Loucy (cell line): ENCODE measurements around the gene SYT1.

Source experiments
- H2AFZ ChIP-seq: fragments of 200-600 bp; sonication (generic); 2 replicates; pipeline ENCODE4 v1.6.0; 2016; ENCODE audit warnings: antibody characterized with exemption, mild to moderate bottlenecking, low read length, moderate library complexity
- H3F3A ChIP-seq: fragments of 200-600 bp; 2 replicates; pipeline ENCODE4 v1.6.0; 2016; ENCODE audit warnings: antibody characterized with exemption, low read depth, mild to moderate bottlenecking
- H3K27me3 ChIP-seq: fragments of 200-600 bp; sonication (generic); 2 replicates; pipeline ENCODE4 v1.6.1; 2014; ENCODE audit warnings: low read length, mild to moderate bottlenecking; ENCODE audit not compliant: insufficient read depth, poor library complexity, severe bottlenecking
- H3K36me3 ChIP-seq: fragments of 200-600 bp; sonication (generic); 2 replicates; pipeline ENCODE4 v1.6.1; 2016; ENCODE audit warnings: low read length; ENCODE audit not compliant: insufficient read depth
- H3K4me1 ChIP-seq: fragments of 200-600 bp; sonication (generic); 2 replicates; pipeline ENCODE4 v1.5.1; 2014; ENCODE audit warnings: low read length, mild to moderate bottlenecking; ENCODE audit not compliant: insufficient read depth, poor library complexity, severe bottlenecking
- H3K4me2 ChIP-seq: fragments of 200-600 bp; sonication (generic); 2 replicates; pipeline ENCODE4 v1.6.0; 2014; ENCODE audit warnings: antibody characterized with exemption, low read length, low read depth, mild to moderate bottlenecking; ENCODE audit not compliant: poor library complexity, severe bottlenecking
- H3K4me3 ChIP-seq: fragments of 200-600 bp; sonication (generic); 2 replicates; pipeline ENCODE4 v1.5.1; 2014; ENCODE audit warnings: low read length, mild to moderate bottlenecking, mixed read lengths; ENCODE audit not compliant: poor library complexity, severe bottlenecking
- H3K79me2 ChIP-seq: fragments of 200-600 bp; sonication (generic); 2 replicates; pipeline ENCODE4 v1.6.1; 2014; ENCODE audit warnings: low read length; ENCODE audit not compliant: insufficient read depth
- H3K9ac ChIP-seq: fragments of 200-600 bp; sonication (generic); 2 replicates; pipeline ENCODE4 v1.6.0; 2014; ENCODE audit warnings: mild to moderate bottlenecking, low read depth, low read length, moderate library complexity; ENCODE audit not compliant: poor library complexity, severe bottlenecking
- H3K9me2 ChIP-seq: fragments of 200-600 bp; sonication (generic); replicated peaks from 2 replicates; pipeline ENCODE4 v1.6.1; 2016; ENCODE audit warnings: low read depth, low read length, mixed read lengths
- H3K9me3 ChIP-seq: fragments of 200-600 bp; sonication (generic); 2 replicates; pipeline ENCODE4 v1.6.1; 2014; ENCODE audit warnings: mild to moderate bottlenecking, antibody characterized with exemption, low read length, low read depth; ENCODE audit not compliant: insufficient read depth
- H4K20me1 ChIP-seq: fragments of 200-600 bp; sonication (generic); 2 replicates; pipeline ENCODE4 v1.6.0; 2014; ENCODE audit warnings: antibody characterized with exemption, low read length, mild to moderate bottlenecking; ENCODE audit not compliant: insufficient read depth, poor library complexity, severe bottlenecking
- CTCF ChIP-seq: fragments of 200-600 bp; sonication (generic); conservative IDR thresholded peaks from 2 replicates; pipeline ENCODE4 v1.5.1; 2014; ENCODE audit warnings: mild to moderate bottlenecking, antibody characterized with exemption, low read length
- EZH2phosphoT487 ChIP-seq: fragments of 200-600 bp; IDR thresholded peaks from 2 replicates; pipeline ENCODE4 v1.6.1; 2018; ENCODE audit warnings: antibody characterized with exemption, mild to moderate bottlenecking, moderate library complexity, borderline replicate concordance

SYT1 gene

GRCh38 chr12:78928200-78929074 is 63.9 kb downstream of the SYT1 start:
- Histone ChIP-seq H3K27me3 (no peaks in the 10 kb centered on the region), H4K20me1 (no peaks in the 10 kb centered on the region), H3F3A (no peaks in the 10 kb centered on the region), H3K9me3 (no peaks in the 10 kb centered on the region), H3K9ac (no peak overlapping the region), H2AFZ (no peak overlapping the region), H3K79me2 (no peaks in the 10 kb centered on the region), H3K4me3 (no peak overlapping the region), H3K9me2 (no peaks in the 10 kb centered on the region), H3K4me1 (no peaks in the 10 kb centered on the region), H3K36me3 (no peaks in the 10 kb centered on the region), H3K4me2 (no peak overlapping the region)
- TF ChIP-seq EZH2phosphoT487, result no peak
- TF ChIP-seq CTCF, result no peak

GRCh38 chr12:78929075-78929418 is 64.5 kb downstream of the SYT1 start:
- Histone ChIP-seq H3K79me2 (no peaks in the 10 kb centered on the region), H3K9me3 (no peaks in the 10 kb centered on the region), H3K4me3 (no peak overlapping the region), H2AFZ (no peak overlapping the region), H3K9me2 (no peaks in the 10 kb centered on the region), H3F3A (no peaks in the 10 kb centered on the region), H3K27me3 (no peaks in the 10 kb centered on the region), H3K9ac (no peak overlapping the region), H3K36me3 (no peaks in the 10 kb centered on the region), H3K4me1 (no peaks in the 10 kb centered on the region), H3K4me2 (no peak overlapping the region), H4K20me1 (no peaks in the 10 kb centered on the region)
- TF ChIP-seq EZH2phosphoT487 (no peak), CTCF (no peak)

- no peaks in the 10 kb centered on the region for H4K20me1 ChIP-seq
- no peak overlapping the region for H3K4me3 ChIP-seq
- H3K9me2 ChIP-seq, result no peaks in the 10 kb centered on the region
- no peak overlapping the region for H2AFZ ChIP-seq
- no peaks in the 10 kb centered on the region for H3K79me2 ChIP-seq
- no peaks in the 10 kb centered on the region for H3K9me3 ChIP-seq
- no peaks in the 10 kb centered on the region for H3K36me3 ChIP-seq
- no peak overlapping the region for H3K4me2 ChIP-seq
- no peak for TF ChIP-seq CTCF
- TF ChIP-seq EZH2phosphoT487, result no peak
- H3K27me3 ChIP-seq, result no peaks in the 10 kb centered on the region
- no peaks in the 10 kb centered on the region for H3F3A ChIP-seq
- H3K4me1 ChIP-seq, result no peaks in the 10 kb centered on the region
- H3K9ac ChIP-seq, result no peak overlapping the region
Observed at GRCh38 chr12:78931466-78931990, 67.0 kb downstream of the SYT1 start.
